Liver (tissue), 3 donors: ENCODE data around the gene NRM.

Source experiments
- CTCF ChIP-seq: fragments of 150-350 bp; IDR thresholded peaks from 2 replicates; pipeline ENCODE4 v1.5.1; 2017; ENCODE audit warnings: improper control_type of control experiment, low read depth, low read length; ENCODE audit not compliant: missing input control
- GABPA ChIP-seq, 2 donors: IDR thresholded peaks in 1 of 2; conservative IDR thresholded peaks in 1 of 2; 2 replicates each; pipeline ENCODE4 v1.6.1; 2016; ENCODE audit warnings: antibody characterized with exemption in 2 of 2, mild to moderate bottlenecking in 1 of 2, moderate library complexity in 1 of 2
- NR2F2 ChIP-seq: IDR thresholded peaks from 2 replicates; pipeline ENCODE4 v1.6.1; 2016; ENCODE audit warnings: antibody characterized with exemption
- REST ChIP-seq: IDR thresholded peaks from 2 replicates; pipeline ENCODE4 v1.6.1; 2016; ENCODE audit warnings: antibody characterized with exemption, mild to moderate bottlenecking
- SP1 ChIP-seq: IDR thresholded peaks from 2 replicates; pipeline ENCODE4 v1.6.1; 2018; ENCODE audit warnings: antibody characterized with exemption, mild to moderate bottlenecking
- TAF1 ChIP-seq: conservative IDR thresholded peaks from 2 replicates; pipeline ENCODE4 v1.6.1; 2016; ENCODE audit warnings: antibody characterized with exemption, mild to moderate bottlenecking
- ZBTB33 ChIP-seq: IDR thresholded peaks from 2 replicates; pipeline ENCODE4 v1.6.1; 2016; ENCODE audit warnings: antibody characterized with exemption
- TF ChIP-seq, protein P1 (sequence below): IDR thresholded peaks from 2 replicates; pipeline ENCODE4 v1.6.1; 2016; ENCODE audit warnings: antibody characterized with exemption
- donor health status: healthy.
- donor health status: healthy.

GRCh38 chr6:30709101-30709868 is 18.5 kb upstream of the NRM start:
- no peak for TF ChIP-seq CTCF
- TF ChIP-seq, protein P1, sequence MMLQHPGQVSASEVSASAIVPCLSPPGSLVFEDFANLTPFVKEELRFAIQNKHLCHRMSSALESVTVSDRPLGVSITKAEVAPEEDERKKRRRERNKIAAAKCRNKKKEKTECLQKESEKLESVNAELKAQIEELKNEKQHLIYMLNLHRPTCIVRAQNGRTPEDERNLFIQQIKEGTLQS, result no peak
- no peak for TF ChIP-seq ZBTB33
- TF ChIP-seq TAF1, result peak; percentile 42
- peak; percentile 60 for TF ChIP-seq REST
- TF ChIP-seq NR2F2, result no peak
- TF ChIP-seq GABPA (IDR thresholded peaks at IDR 0.05 in 1 of 2, conservative IDR thresholded peaks at IDR 0.05 in 1 of 2), result no peak
- peak; percentile 78 for TF ChIP-seq SP1
